ENCODE results near the gene MORN3.
A peak's percentile ranks its signal among the peaks of the same experiment; 100 is the strongest.
"Not testable (repeated sequence)": the region's sequence is repeated elsewhere in the genome, so short reads cannot be mapped to it uniquely, and the experiment has no call there.

MORN3 gene

DNA sequence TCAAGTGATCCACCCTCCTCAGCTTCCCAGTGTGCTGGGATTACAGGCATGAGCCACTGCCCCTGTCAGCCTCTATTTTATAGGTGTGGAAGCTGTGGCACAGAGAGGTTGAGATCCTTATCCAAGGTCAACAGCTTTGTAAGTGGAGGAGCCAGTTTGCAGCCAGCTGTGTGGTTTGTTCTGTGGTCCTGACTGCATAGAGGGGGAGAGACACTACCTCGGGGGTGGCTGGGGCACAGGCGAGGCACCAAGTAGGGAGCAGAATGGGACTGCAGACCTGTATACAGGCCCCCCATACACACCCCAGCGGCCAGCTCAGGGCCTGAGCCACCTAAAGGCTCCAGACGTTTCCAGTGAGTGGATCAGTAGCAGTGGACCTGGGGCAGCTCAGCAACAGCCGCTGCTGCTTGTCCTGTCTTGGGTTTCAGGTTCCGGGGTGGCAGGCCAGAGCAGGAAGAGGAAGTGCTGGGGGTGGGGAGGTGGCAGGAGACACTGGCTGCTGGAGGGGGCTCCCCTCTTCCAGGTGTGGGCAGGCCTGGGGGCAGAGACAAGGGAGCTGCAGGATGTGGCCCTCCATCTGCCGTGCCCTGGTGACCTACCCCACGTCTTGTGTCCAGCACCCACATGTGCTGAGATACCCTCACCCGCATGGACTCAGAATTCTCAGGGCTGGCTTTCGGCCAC is 32.1 kb downstream of the MORN3 start:
- DNase-seq = peak in 2 of 4 experiments; percentile 14 to 36

DNA sequence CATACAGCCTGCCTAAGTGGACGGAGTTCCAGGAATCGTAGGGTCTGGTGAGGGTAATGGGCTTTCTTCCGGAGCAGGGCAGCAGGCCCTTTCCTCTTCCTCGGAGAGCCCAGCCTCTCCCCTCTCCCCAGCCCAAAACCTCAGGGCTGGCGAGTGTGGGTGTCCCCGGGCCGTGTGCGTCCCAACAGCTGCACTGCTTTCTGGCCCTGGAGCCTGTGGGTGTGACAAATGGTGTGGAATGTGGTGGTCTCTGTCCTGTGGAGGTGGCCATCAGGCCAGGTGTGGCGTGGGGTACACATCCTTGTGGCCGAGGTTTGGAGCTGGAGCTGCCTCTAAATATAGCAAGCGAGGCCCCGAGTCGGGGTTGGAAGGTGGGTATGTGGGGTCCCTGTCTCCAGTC is 34.6 kb downstream of the MORN3 start:
- DNase-seq = no peak

DNA sequence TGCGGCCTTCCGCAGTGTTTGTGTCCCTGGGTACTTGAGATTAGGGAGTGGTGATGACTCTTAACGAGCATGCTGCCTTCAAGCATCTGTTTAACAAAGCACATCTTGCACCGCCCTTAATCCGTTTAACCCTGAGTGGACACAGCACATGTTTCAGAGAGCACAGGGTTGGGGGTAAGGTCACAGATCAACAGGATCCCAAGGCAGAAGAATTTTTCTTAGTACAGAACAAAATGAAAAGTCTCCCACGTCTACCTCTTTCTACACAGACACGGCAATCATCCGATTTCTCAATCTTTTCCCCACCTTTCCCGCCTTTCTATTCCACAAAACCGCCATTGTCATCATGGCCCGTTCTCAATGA is 35.6 kb downstream of the MORN3 start:
- not testable (repeated sequence) for DNase-seq

DNA sequence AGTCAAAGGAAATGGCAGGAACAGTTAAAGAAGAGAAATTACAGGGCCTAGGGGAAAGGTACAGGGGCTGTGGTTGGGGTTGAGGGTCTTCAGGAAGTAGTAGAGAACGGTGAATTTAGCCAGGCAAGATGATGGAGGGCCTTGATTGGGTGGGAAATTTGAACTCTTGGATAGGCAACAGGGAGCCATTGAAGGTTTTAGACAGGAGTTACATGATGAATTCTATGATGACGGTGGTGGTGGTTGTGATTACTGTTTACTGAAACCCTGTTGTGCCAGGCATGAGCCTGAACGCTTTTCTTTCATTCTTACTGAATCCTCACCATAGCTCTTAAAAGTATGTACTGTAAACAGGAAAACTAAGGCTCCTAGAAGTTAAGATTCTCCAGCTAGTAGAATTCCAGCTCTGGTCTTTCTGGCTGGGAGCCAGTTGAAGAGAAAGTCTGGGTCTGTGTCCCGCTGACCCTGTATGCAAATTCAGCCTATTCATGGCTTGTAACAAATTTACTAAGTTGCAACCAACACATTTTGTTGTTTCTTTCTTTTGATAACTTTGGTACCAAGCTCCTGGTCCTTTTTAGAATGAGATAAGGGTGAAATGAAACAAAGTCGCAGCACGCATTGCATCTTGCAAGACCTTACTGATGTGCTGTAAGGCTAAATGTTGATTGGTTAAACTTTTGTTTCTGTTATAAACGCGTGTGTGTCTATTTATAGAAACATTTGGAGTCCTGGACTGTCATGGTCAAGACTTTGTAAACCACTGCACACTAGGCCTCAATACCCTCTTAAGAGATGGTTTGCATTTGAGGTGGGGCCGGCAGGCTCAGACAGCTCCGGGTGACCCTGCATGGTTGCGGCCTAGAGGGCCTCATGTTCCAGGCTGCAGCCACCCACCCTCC is 37.1 kb downstream of the MORN3 start:
- DNase-seq = no peak

DNA sequence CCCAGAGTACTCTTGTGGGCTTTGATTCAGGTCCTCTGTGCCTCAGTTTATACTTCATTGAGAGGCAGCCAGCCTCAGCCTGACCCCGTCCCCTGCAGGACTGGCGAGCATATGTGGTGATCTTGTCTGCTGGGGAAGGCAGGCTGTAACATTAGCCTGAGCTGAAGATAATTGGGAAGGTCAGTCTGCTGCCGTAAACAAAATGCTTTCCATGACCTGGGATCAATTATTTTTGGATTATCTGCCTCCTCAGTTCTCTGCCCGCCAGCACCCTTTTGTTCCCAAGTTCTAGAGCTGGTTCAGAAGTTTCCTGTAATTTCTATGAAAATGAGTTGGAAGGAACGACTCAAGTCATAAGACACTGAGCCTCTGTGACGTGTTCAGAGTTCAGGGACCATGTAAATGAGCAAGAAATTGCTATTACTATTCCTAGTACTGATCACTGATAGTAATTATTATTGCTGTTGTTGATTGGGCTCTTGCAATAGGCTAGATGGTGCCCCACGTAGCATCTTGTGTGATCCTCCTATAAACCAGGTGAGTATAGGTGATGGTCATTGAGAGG is 38.6 kb downstream of the MORN3 start:
- no peak for DNase-seq

DNA sequence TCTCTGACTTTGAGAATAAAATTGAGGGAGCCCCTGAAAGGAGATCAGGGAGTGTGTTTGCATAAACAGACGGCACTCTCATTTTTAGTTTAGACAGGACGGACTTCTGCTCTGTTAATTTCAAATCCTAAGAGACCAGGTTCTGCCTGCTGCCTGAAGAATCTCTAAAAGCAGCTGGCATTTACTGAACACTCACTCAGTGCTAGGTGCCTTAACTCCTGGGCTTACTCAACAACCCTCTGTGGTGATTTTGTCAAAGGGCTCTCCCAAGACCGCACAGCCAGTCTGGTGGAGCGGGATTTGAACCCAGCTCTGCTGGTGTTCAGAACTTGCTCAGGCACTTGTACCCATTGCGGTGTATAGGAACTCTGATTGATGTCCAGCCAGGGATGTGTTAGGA is 40.9 kb downstream of the MORN3 start:
- no peak for DNase-seq

DNA sequence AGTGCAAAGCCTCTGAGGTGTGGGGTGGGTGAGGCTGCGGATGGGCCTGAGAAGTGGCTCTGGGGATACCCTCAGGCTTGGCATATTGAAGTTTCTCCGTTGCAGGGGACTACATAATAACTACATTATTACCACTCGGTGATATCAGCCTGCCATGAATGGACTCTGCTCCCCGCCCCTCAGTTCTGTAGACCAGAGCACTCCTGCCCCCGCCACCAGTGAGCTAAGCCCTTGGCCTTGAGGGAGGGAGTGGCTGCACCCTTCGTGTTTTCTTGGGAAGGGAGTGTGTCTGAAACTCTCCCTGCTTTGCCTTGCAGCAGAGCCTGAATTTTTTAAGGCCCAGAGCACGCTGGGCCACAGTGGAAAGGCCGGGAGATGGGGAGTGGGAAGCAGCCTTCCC is 41.4 kb downstream of the MORN3 start:
- no peak for DNase-seq

DNA sequence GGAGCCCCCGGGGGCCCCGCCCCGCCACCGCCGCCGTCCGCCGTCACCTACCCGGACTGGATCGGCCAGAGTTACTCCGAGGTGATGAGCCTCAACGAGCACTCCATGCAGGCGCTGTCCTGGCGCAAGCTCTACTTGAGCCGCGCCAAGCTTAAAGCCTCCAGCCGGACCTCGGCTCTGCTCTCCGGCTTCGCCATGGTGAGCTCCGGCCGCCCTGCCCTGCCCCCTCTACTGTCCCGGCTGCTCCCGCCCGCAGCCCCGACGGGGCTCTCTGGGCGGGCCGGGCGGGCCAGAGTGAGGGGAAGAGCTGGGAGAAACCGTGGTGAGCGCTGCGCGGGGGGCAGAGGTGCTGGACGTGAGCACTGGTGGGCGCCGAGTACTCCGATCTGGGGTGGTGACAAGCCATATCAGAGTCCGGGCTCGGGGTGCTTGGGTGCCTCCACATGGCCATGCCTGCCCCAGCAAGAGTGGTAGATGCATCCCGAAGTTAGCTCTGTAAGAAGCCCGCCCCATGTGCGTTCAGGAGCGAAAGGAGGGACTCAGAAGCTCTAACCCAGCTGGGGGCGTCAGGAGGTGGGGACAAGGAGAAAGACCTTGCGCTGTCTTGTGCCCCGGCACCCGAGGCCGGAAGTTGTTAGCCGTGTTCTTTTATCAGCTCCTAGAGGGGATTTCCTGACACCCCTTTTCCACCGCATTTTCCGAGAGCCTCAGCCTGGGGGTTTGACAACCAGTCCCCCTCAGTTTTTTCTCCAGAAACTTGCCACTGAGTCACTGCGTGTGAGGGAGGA is 42.4 kb downstream of the MORN3 start:
- peak; percentile 54 to 70 (median 65) for DNase-seq

DNA sequence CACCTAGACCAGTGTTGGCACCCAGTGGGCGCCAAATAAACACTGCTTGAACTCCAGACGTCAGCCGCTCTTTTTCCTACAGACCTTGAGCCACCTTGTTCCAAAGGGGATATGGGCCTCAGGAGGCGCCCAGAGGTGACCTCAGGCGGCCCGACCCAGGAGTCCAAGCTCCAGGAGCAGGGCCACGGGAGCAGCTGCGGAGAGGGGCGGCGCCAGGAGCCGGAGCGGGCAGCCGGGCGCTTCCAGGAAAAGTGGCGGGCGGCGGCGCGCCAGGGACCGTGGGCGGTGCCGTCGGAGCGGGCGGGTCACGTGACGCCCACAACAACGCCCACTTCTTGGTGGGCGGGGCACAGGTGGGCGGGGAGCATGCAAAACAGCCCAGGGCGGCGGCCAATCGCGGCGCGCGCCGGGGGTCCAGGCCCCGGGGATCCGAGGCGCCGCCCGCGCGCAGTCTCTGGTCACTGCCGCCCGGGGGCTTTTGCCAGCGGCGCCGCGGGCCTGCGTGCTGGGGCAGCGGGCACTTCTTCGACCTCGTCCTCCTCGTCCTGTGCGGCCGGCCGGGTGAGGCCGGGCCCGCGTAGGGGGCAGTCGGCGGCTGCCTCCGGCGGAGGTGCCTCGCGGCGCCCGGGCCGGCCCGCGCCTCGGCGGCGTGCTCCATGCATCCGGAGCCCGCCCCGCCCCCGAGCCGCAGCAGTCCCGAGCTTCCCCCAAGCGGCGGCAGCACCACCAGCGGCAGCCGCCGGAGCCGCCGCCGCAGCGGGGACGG is 43.2 kb downstream of the MORN3 start, which contains the start of gene ORAI1:
Gene ORAI1, plus strand, starts transcription at position 444 of the 766 bp plus-strand sequence.
- DNase-seq = peak; percentile 74 to 95 (median 87)

DNA sequence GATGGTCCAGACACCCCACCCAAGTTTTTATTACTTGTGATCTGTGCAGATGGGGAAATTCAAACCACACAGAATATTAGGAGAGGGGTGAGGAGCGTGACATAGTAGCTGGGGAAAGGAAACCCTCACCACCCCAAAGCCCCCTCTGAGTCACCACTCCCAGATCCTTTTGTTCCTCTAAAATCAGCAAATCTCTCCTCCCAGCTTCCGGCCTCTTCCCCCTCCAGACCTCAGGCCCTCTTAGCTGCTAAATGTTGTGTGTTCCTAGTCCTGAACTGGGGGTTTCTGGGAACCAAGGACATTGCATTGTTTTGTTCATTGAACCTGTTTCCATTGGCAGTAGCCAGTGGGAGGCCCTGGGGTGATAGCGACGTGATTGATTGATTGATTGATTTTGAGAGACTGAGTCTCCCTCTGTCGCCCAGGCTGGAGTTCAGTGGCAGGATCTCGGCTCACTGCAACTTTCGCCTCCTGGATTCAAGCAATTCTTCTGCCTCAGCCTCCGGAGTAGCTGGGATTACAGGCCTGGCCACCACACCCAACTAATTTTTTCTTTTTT is 49.0 kb downstream of the MORN3 start:
- DNase-seq = no peak

DNA sequence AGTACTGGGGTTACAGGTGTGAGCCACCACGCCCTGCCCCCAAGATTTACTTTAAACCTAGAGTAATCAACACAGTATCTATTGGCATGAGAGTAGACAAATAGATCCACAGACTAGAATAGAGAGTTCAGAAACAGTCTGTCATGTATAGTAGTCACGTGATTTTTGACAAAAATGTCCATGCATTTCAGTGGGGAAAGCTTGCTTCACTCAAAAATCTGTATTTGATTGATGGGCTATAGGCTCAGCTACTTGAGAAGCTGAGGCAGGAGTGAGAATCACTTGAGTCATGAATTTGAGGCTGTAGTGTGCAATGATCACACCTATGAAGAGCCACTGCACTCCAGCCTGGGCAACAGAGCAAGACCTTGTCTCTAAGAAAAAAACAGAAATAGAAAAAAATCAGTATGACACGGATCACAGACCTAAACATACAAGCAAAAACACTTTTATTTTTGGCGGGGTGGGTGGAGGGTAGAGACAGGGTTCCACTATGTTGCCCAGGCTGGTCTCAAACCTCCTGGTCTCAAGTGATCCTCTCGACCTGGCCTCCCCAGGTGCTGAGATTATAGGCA is 50.7 kb downstream of the MORN3 start:
- no peak for DNase-seq

DNA sequence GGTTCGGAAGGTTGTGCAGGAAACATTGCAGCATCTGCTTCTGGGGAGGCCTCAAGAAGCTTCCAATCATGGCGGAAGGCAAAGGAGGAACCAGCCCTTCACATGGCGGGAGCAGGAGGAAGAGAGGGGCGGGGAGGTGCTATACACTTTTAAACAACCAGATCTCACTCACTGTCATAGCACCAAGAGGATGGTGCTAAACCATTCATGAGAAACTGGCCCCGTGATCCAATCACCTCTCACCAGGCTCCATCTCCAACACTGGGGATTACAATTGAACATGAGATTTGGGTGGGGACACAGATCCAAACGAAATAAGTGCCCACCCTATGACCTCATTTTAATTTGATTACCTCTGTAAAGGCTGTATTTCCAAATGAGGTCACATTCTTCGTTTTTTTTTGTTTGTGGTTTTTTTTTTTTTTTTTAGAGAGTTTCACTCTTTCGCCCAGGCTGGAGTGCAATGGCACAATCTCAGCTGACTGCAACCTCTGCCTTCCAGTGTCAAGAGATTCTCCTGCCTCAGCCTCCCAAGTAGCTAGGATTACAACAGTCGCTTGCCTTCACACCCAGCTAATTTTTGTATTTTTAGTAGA is 54.5 kb downstream of the MORN3 start:
- DNase-seq = no peak

DNA sequence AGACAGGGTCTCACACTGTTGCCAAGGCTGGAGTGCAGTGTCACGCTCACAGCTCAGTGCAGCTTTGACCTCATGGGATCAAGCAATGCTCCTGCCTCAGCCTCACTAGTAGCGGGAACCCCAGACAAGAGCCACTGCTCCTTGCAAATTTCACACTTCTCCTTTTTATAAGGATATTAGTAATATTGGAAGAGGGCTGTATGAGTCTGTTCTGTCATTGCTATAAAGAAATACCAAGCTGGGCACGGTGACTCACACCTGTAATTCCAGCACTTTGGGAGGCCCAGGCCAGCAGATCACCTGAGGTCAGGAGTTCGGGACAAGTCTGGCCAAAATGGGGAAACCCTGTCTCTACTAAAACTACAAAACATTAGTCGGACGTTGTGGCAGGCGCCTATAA is 56.0 kb downstream of the MORN3 start:
- DNase-seq = no peak

DNA sequence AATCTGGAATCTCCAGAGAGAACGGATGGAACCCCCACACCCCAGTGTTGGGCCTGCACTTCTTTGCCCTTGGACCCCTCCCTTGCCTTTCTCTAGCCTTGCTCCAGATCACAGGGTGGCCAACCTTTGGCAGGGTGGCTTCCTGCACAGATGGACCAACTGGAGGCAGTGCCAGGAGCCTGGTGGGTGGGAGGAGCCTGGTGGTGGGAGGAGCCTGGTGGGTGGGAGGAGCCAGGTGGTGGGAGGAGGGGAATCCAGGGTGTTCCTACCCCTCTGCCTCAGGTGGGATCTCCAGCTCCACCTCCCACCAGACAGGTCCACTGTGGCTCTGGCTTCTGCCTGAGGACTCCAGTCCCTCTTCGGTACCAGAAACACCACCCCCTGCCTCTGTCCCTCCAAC is 58.1 kb downstream of the MORN3 start:
- no peak for DNase-seq

DNA sequence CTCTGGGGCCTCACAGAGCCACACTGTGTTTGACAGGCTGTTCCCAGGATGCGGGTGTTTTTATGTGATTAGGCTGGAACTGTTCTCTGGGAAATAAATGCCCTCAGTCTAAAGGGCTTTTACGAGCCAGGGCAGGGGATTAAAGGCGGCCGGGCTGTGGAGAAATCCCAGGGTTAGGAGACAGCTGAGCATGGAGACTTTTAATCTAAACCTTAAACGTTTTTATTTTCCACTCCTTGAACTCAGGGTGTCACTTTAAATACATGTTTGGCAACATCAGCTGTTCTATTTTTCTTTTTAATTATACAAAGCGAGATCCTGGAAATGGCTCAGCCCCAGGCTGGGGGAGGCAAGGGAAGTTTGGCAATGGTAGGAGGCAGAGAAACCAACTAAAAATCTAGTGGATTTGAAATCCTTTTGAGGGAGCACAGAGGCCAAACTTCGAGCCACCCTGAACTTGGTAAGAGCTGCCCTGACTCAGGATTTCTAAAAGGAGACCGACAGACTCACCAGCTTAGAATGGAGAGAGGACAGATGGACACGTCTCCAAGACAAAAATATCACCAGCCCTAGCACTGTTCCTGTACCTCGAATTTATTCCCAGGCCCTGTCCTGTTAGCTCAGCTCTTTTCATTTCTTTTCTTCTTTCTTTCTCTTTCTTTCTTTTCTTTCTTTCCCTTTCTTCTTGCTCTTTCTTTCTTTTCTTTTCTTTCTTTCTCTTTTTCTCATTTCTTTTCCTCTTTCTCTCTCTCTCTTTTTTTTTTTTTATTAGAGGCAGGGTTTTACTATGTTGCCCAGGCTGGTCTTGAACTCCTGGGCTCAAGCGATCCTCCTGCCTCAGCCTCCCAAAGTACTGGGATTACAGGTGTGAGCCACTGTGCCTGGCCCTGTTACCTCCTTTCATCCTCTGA is 59.0 kb downstream of the MORN3 start:
- DNase-seq = no peak

DNA sequence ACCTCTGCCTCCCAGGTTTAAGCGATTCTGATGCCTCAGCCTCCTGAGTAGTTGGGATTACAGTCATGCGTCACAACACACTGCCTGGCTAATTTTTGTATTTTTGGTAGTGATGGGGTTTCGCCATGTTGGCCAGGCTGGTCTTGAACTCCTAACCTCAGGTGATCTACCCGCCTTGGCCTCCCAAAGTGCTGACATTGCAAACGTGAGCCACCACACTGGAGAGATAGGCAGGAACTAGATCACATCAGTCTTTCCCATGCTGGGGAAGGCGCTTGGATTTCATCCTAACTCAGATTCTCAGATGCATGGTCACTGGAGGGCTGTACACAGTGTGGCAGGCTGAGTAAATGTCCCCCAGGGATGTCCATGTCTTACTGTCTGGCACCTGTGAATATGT is 61.2 kb downstream of the MORN3 start:
- no peak for DNase-seq

DNA sequence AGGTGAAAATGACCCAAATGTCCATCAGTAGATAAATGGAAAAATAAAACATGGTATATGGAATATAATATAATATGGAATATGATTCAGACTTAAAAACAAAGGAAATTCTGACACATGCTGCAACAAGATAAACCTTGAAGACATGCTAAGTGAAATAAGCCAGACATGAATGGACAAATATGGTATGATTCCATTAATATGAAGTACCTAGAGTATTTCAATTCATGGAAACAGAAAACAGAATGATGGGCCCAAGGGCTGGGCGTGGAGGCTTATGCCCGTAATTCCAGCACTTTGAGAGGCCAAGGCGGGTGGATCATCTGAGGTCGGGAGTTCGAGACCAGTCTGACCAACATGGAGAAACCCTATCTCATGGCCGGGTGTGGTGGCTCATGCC is 65.9 kb downstream of the MORN3 start:
- no peak for DNase-seq

DNA sequence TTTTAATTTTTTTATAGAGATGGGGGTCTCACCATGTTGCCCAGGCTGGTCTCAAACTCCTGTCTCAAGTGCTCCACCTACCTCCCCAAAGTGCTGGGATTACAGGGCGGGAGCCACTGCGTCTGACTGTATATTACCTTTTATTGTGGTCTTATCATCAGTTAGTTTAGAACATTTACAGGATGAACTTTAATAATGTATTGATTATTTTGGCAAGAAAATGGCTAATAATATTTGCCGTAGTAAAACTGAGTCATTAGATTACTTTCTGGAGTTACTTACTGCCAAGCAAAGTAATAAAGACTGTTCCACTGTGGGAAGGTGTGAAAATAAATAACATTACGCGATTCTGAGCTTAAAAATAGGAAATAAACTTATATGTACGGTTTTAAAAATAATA is 66.7 kb downstream of the MORN3 start:
- no peak for DNase-seq

DNA sequence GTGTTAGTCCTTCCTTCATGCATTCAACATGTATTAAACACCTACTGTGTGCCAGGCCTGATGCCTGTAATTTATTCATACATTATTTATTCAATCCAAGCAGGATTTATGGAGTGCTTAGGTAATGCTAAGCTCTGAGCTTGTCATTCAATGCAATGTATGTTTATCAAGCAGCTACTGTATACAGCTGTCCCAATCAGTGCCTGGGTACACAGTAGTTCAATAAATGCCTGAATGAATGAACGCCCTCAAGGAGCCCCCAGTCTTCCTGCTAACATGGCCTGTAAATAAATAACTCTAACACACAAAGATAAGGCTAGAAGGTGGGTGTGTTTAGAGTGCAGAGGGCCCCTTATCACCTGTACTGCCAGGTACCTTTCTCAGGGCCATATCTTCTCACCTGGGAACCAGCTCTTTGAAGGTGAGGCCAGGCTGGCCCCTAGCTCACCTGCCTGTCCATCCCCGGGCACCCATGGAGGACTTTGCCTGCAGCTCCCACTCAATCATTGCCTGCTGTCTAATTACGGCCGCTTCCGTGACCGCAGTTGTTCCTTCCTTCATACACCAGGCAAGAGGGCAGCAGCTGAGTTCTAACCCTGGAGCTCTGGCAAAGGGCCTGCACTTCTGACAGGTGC is 68.6 kb downstream of the MORN3 start:
- no peak for DNase-seq
